HG02973 (cell line): ENCODE results near the gene REL.
"Not testable (repeated sequence)": the region's sequence is repeated elsewhere in the genome, so short reads cannot be mapped to it uniquely, and the experiment has no call there.

Source experiments
- ATAC-seq: cut with Tn5 transposase; IDR thresholded peaks from one replicate; pipeline ENCODE4 v1.9.1; 2021; ENCODE audit warnings: moderate library complexity; ENCODE audit not compliant: unreplicated experiment

The REL gene

GRCh38 chr2:60867007-60867406 is 14.4 kb upstream of the REL start:
- no peak for ATAC-seq

- no peak for ATAC-seq
Observed at GRCh38 chr2:60867848-60868247, 13.5 kb upstream of the REL start.

- no peak for ATAC-seq
Observed at GRCh38 chr2:60868589-60869273, 12.6 kb upstream of the REL start.

DNA sequence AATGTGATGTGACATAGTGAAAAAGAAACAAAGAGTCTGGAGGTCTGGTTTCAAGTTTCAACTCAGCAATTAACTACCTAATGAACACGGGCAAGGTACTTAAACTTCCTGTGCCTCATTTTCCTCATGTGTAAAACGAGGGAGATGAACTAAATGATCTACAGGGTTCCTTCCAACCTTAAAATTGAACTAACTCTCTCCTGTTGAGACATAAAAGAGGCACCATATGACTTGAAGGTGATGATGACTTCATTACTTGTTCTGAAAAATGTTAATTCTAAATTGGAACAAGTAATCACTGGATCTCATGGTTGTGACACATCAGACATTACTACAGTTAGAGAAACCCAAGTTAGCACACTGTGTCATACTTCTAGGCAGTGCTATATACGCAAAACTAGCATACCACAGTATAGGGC is 8.9 kb upstream of the REL start:
- peak; percentile 53 for ATAC-seq

- ATAC-seq: peak; percentile 84
Observed at GRCh38 chr2:60873381-60873780, 8.0 kb upstream of the REL start.

GRCh38 chr2:60875520-60875919 is 5.9 kb upstream of the REL start:
- no peak for ATAC-seq

DNA sequence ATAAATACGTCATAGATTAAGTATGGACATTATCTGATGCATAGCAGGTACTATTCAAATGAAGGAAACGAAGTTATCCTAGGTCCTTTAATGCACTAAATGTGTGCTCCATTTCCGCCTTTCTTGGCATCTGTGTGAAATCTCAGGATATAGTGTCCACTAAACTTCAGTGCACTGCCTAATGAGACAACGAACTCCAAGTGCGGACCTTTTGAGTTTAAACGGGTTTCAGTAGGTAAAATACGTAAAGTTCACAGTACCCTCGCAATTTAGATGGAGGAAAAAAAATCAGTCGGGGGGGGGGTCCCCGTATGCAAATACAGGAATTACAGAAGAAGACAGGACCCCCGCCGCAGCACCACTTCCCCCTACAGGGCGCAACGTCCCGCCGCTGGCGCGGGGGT is 729 bp upstream of the REL start:
- ATAC-seq: no peak

DNA sequence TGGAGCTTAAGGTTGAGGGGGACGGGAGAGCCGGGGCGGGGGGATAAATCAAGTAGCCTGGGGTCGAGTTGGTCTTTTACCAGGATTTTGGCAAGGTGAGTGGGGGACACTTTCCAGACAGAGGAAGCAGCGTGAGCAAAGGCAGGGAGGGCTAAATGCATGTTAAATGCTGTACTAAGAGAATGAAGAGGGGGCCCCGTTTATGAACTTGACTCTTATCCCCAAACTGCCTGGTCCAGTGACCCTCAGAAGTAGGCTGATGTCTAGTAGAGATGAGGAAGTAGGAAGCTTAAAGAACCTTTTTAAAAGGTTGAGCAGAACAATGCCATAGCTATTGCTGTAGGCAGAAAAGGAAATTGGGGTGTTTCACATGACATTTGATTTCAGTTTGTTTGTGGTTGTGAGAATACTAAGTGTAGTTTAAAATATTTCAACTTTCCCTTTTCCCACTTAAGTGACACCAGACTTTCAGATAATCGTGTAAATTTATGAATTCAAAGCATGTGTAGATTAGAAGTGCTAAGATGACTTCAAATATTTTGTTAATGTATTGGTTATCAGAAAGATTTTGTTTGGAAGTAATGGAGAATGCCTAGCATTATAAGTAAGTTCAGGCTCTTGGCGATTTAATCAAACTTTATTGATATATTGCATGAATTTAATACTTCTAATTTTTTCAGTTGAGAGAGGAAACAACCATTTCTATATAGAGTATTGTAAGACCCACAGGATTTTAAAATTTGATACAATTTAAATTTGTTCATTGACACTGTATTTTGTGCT is 1.8 kb downstream of the REL start:
- no peak for ATAC-seq

GRCh38 chr2:60883896-60884295 is 2.5 kb downstream of the REL start:
- no peak for ATAC-seq

DNA sequence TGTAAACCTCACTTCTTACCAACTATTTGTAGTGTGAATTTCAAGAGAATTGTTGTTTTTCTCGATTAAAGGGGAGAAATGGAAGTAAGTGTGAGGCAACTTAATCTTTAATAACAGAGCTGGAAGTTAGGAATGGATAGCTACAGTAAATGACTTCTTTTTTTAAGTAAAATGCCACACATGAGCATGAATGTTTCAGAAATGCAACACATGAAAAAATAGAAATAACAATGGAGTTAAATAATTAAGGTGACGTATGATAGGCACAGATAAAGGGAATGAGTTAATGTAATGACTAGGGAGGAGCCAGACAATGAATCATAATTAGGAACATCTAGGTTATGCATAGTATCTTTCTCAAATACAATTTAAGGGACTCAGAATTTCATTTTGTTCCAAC is 3.4 kb downstream of the REL start:
- no peak for ATAC-seq

DNA sequence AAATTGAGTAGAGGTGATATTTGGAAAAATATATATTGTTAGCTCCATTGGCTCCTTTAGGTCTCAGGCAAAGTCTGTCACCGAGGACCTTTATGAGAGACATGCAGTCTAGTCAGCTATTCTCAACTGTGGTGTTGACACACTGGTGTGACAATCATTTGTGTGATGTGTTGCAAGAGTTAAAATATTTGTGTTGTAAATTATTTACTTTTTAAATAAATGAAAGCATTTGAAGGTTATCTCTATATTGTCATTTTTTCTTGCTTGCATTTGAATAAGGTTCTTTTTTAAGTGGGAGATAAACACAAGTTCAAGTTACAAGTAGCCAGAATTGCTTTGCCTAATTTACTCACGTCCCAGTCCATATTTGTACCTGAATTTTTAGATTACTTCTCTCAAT is 4.3 kb downstream of the REL start:
- no peak for ATAC-seq

DNA sequence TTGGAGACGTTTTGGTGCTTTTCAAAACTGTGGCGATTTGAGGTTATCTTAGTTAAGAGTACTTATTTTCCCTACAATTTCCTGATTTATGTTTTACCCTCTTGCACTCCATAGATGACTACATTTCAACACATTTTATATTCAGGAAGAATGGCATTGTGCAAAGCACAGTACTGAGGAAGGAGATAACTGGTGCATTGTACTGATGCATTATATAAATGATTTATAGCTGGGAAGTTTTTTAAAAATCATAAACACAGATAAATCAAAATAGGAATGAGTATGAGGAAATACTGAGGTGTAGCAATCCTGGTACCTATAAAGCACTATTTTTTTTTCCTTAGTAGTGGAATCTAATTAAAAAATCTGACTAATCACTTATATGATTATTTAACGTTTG is 5.6 kb downstream of the REL start:
- ATAC-seq: no peak

DNA sequence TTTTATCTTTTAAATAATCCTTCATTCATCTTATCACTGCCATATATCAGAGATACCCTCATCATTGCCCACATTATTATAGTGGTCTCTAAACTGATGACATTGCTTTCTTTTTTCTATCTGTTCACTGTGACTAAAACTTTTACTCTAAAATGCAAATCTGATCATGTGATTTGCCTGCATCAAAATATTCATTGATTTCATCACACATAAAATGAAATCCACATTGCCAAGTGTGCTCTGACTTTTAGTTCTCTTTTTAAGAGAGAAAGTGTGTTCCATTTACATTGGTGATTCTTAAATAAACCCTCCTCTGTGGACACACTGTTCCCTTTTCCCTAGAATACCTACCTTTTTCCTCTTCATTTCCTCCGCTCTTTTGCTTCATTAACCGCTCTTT is 7.5 kb downstream of the REL start:
- ATAC-seq: no peak

DNA sequence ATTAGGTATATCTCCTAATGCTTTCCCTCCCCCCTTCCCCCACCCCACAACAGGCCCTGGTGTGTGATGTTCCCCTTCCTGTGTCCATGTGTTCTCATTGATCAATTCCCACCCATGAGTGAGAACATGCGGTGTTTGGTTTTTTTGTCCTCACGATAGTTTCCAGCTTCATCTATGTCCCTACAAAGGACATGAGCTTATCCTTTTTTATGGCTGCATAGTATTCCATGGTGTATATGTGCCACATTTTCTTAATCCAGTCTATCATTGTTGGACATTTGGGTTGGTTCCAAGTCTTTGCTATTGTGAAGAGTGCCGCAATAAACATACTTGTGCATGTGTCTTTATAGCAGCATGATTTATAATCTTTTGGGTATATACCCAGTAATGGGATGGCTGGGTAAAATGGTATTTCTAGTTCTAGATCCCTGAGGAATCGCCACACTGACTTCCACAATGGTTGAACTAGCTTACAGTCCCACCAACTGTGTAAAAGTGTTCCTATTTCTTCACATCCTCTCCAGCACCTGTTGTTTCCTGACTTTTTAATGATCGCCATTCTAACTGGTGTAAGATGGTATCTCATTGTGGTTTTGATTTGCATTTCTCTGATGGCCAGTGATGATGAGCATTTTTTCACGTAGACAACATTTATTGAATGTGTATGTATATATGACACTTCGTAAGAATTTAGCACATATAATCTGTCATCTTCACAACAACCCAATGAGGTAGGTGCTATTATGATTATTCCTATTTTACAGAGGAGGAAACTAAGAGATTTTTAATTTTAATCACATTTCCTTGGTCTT is 8.4 kb downstream of the REL start:
- ATAC-seq: not testable (repeated sequence)

DNA sequence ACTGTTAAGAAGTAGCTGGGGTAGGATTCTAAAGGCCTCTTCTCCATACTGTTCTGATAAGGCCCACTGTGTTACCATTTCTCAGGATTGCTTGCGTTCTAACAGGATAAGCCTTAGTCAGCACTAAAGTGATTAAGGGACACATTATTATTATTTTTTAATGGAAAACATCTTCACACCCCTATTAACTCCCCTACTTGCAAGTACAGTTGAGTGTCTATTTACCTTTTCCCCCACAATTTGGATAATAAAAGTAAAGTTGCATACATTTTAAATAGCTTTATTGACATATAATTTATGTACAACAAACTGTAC is 9.0 kb downstream of the REL start:
- ATAC-seq: no peak

- ATAC-seq: no peak
Observed at GRCh38 chr2:60891180-60891579, 9.8 kb downstream of the REL start.

DNA sequence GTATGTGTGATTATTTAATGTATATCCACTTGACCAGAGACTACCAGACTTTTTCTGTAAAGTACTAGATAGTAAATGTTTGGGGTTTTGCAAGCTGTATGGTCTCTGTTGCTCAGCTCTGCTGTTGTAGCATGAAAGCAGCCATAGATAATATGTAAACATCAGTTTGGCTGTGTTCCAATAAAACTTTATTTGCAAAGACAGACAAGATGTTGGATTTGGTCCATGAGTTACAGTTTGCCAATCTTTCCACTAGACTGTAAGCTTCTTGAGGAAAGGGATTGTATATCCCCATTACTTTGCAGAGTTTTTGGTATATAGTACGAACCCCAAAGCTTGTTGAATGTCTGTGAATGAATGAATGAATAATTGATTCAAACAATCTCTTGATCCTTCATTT is 17.2 kb downstream of the REL start:
- no peak for ATAC-seq

- peak; percentile 66 for ATAC-seq
Observed at GRCh38 chr2:60899230-60899891, 18.0 kb downstream of the REL start.

DNA sequence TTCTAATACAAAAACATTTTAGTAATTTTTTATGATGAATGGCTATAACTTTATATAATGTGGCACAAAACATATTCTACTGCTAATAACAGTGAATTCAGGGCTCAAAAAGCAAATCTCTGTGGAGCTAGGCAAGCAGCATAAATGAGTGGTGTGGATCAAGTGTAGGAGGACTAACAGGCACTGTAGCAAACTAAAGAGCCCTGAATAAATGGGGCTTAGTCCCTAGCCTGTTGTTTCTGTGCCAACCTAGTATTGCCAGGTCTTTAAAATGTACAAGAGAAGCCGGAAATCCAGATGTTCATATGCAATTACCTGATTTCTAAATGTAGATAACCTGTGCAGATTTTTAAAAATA is 18.5 kb downstream of the REL start:
- peak; percentile 31 for ATAC-seq

GRCh38 chr2:60901296-60901695 is 19.9 kb downstream of the REL start:
- ATAC-seq: not testable (repeated sequence)

GRCh38 chr2:60905867-60906266 is 24.5 kb downstream of the REL start:
- not testable (repeated sequence) for ATAC-seq
